IMR-90 (cell line): ENCODE results near the gene POLD4. TPM values are rescaled to one million over a fixed set of nuclear protein-coding genes. Genes with fewer than 3 reads are reported as not detected.

Experiments
- ATAC-seq: fragments of 200-7000 bp; cut with Tn5 transposase; 2 replicates; pipeline ENCODE4 v1.9.1; 2020; ENCODE audit warnings: low read depth, mild to moderate bottlenecking, moderate library complexity
- BruUV-seq: library from RNA; stranded (reverse); fragments of 400-500 nt; replicated peaks from 2 replicates; lab custom pipeline; 2021; lab: Mats Ljungman, UMichigan
- CTCF ChIA-PET: fragments of 300-600 bp; formaldehyde crosslinking; extraction: SDS; loops from one replicate; lab custom pipeline; 2021; ENCODE audit warnings: antibody characterized with exemption; lab: Yijun Ruan, JAX
- POLR2A ChIA-PET: fragments of 300-600 bp; sonication (Branson Sonifier 250); formaldehyde crosslinking; loops from one replicate; lab custom pipeline; 2022; ENCODE audit warnings: antibody characterized with exemption; ENCODE audit not compliant: unreplicated experiment; lab: Charles Lee
- DNase-seq: peaks from one replicate; pipeline ENCODE4 v3.0.0; 2013
- H2AFZ ChIP-seq: replicated peaks from 2 replicates; pipeline ENCODE3; 2013; ENCODE audit warnings: low read length, mild to moderate bottlenecking; ENCODE audit not compliant: poor library complexity
- H2AK5ac ChIP-seq: 2 replicates; pipeline ENCODE4 v1.6.1; 2013; ENCODE audit warnings: low read depth, low read length, inconsistent platforms
- H2AK9ac ChIP-seq: replicated peaks from 2 replicates; pipeline ENCODE3; 2013; ENCODE audit warnings: mild to moderate bottlenecking, low read depth, low read length, moderate library complexity; ENCODE audit not compliant: poor library complexity
- H2BK120ac ChIP-seq: 2 replicates; pipeline ENCODE4 v1.6.1; 2013; ENCODE audit warnings: low read depth, low read length, inconsistent platforms
- H2BK15ac ChIP-seq: 3 replicates; pipeline ENCODE4 v1.6.1; 2013; ENCODE audit warnings: low read depth, low read length, inconsistent platforms
- H2BK20ac ChIP-seq: 2 replicates; pipeline ENCODE4 v1.6.1; 2013; ENCODE audit warnings: low read depth, mild to moderate bottlenecking, inconsistent platforms, low read length, moderate library complexity
- H2BK5ac ChIP-seq: 2 replicates; pipeline ENCODE4 v1.6.1; 2013; ENCODE audit warnings: mild to moderate bottlenecking, low read depth, low read length, inconsistent platforms; ENCODE audit not compliant: poor library complexity, severe bottlenecking
- H3K14ac ChIP-seq: replicated peaks from 2 replicates; pipeline ENCODE4 v1.6.1; 2013; ENCODE audit warnings: low read depth, low read length, inconsistent platforms
- H3K18ac ChIP-seq: 2 replicates; pipeline ENCODE4 v1.6.1; 2013; ENCODE audit warnings: low read depth, low read length, control low read depth
- H3K23ac ChIP-seq: 2 replicates; pipeline ENCODE4 v1.6.1; 2013; ENCODE audit warnings: low read depth, low read length, inconsistent platforms
- H3K27ac ChIP-seq: 2 replicates; pipeline ENCODE4 v1.5.1; 2013; ENCODE audit warnings: mild to moderate bottlenecking, control low read depth, low read length; ENCODE audit not compliant: insufficient read depth
- H3K27me3 ChIP-seq: 2 replicates; pipeline ENCODE4 v1.6.1; 2013; ENCODE audit warnings: low read length; ENCODE audit not compliant: control insufficient read depth, insufficient read depth
- H3K36me3 ChIP-seq: 2 replicates; pipeline ENCODE4 v1.6.1; 2013; ENCODE audit warnings: low read length, mixed read lengths; ENCODE audit not compliant: control insufficient read depth, insufficient read depth
- H3K4ac ChIP-seq: 2 replicates; pipeline ENCODE4 v1.6.1; 2013; ENCODE audit warnings: low read depth, low read length, inconsistent platforms
- H3K4me1 ChIP-seq: 2 replicates; pipeline ENCODE4 v1.6.1; 2013; ENCODE audit warnings: low read length, mixed read lengths; ENCODE audit not compliant: control insufficient read depth, insufficient read depth
- H3K4me2 ChIP-seq: 2 replicates; pipeline ENCODE4 v1.6.1; 2013; ENCODE audit warnings: low read depth, mild to moderate bottlenecking, control low read depth, low read length, moderate library complexity
- H3K4me3 ChIP-seq: 2 replicates; pipeline ENCODE4 v1.5.1; 2013; ENCODE audit warnings: low read depth, mild to moderate bottlenecking, control low read depth, low read length, moderate library complexity; ENCODE audit not compliant: insufficient read depth
- H3K56ac ChIP-seq: 2 replicates; pipeline ENCODE4 v1.6.1; 2013; ENCODE audit warnings: low read length, inconsistent platforms; ENCODE audit not compliant: insufficient read depth; ENCODE audit errors: extremely low read depth
- H3K79me1 ChIP-seq, 2 experiments: 2 replicates each; pipeline ENCODE4 v1.6.1; 2013; ENCODE audit warnings: low read length in 2 of 2, inconsistent platforms in 1 of 2, low read depth in 1 of 2
- H3K9ac ChIP-seq: 2 replicates; pipeline ENCODE4 v1.6.1; 2013; ENCODE audit warnings: low read depth, low read length, control low read depth
- H3K9me1 ChIP-seq: 2 replicates; pipeline ENCODE4 v1.6.1; 2013; ENCODE audit warnings: low read length, inconsistent platforms; ENCODE audit not compliant: insufficient read depth
- H3K9me3 ChIP-seq: 2 replicates; pipeline ENCODE4 v1.6.1; 2013; ENCODE audit warnings: low read length; ENCODE audit not compliant: control insufficient read depth, insufficient read depth
- H4K20me1 ChIP-seq: 2 replicates; pipeline ENCODE4 v1.6.1; 2013; ENCODE audit warnings: low read length, inconsistent platforms; ENCODE audit not compliant: insufficient read depth
- H4K5ac ChIP-seq: 2 replicates; pipeline ENCODE4 v1.6.1; 2013; ENCODE audit warnings: mild to moderate bottlenecking, low read depth, low read length, control low read depth
- H4K8ac ChIP-seq, 2 experiments: 2 replicates each; pipeline ENCODE4 v1.6.1; 2013; ENCODE audit warnings: low read depth in 2 of 2, low read length in 2 of 2, control low read depth in 1 of 2, inconsistent platforms in 1 of 2
- H4K91ac ChIP-seq: 2 replicates; pipeline ENCODE4 v1.6.1; 2013; ENCODE audit warnings: low read depth, low read length, inconsistent platforms; ENCODE audit not compliant: insufficient read depth
- RAD21 ChIP-seq: IDR thresholded peaks from 2 replicates; pipeline ENCODE4 v1.6.1; 2012; ENCODE audit warnings: low read length, improper control_type of control experiment
- RCOR1 ChIP-seq: IDR thresholded peaks from 2 replicates; pipeline ENCODE4 v1.6.1; 2012; ENCODE audit warnings: mild to moderate bottlenecking, low read length, improper control_type of control experiment; ENCODE audit not compliant: insufficient replicate concordance
- RFX5 ChIP-seq: IDR thresholded peaks from 2 replicates; pipeline ENCODE4 v1.8.0; 2012; ENCODE audit warnings: low read depth, mild to moderate bottlenecking, low read length, moderate library complexity
- WGBS, 2 experiments: methylation state at CpG; one replicate each; pipeline versions ENCODE4 v1.1.5 to v1.1.7; 2013; ENCODE audit warnings: missing lambda C conversion rate in 2 of 2; ENCODE audit not compliant: insufficient read length in 1 of 2; ENCODE audit errors: extremely low coverage in 2 of 2; 5-methylcytosine and 5-hydroxymethylcytosine counted together
- dilution Hi-C: fragments of 300-500 bp; cut with HindIII; formaldehyde crosslinking; loops from one replicate; pipeline ENCODE4 v1.14.3; 2018; ENCODE audit warnings: low sequenced_read_pairs; ENCODE audit not compliant: unreplicated experiment
- in situ Hi-C: fragments of 300-500 bp; cut with MboI; formaldehyde crosslinking; loops from 3 replicates; pipeline ENCODE4 v1.14.3; 2019; ENCODE audit warnings: low sequenced_read_pairs, inconsistent platforms, mixed read lengths
- intact Hi-C: fragments of 100-400 bp; cut with micrococcal nuclease; formaldehyde crosslinking; loops from 2 replicates; pipeline ENCODE4 v1.10.0; 2022
- polyA plus RNA-seq, 3 experiments: library from polyadenylated mRNA; depleted of rRNA; stranded (reverse); fragments of >200 nt; gene quantifications; 2 replicates each; pipeline ENCODE4 v1.2.3, GENCODE V29; 2012; ENCODE audit warnings: low replicate concordance in 1 of 3
- total RNA-seq: library from RNA; depleted of rRNA; stranded (reverse); fragments of >200 nt; gene quantifications from 2 replicates; pipeline ENCODE4 v1.2.3, GENCODE V29; 2012

POLD4 gene
- total and polyA plus RNA-seq, 2 of the 4 experiments (the other 2 are of a cell fraction): 46.4 to 133 TPM

GRCh38 chr11:67369275-67369674 lies 15.9 kb upstream of the POLD4 start:
- Histone ChIP-seq H3K9me1 (peaks cover 48% of the 10 kb centered on the region), H2AK5ac (peak overlapping the region; percentile 74; the same call in 1 of the 2 replicates), H3K4me1 (peaks cover 53% of the 10 kb centered on the region), H3K4me3 (no peak overlapping the region), H2BK20ac (peak overlapping the region; percentile 73), H2BK120ac (peak overlapping the region; percentile 72), H2BK15ac (peak overlapping the region; percentile 50; the same call in 2 of the 3 replicates), H4K8ac (peak overlapping the region in 1 of 2 experiments; percentile 29; a peak in 2 of 4 replicates), H3K79me1 (peaks cover 5 to 77% of the 10 kb centered on the region in 2 experiments; a peak in 3 of 4 replicates), H3K9me3 (no peaks in the 10 kb centered on the region), H3K9ac (peak overlapping the region; percentile 3; the same call in 1 of the 2 replicates), H3K14ac (peak overlapping the region; percentile 77), H3K4ac (peak overlapping the region; percentile 81), H2AK9ac (peak overlapping the region; percentile 23), H4K20me1 (peaks cover 65% of the 10 kb centered on the region), H3K56ac (no peak overlapping the region), H3K36me3 (peaks cover 21% of the 10 kb centered on the region), H3K27ac (peak overlapping the region; percentile 82), H4K5ac (peak overlapping the region; percentile 51; the same call in 1 of the 2 replicates), H4K91ac (peak overlapping the region; percentile 86), H3K27me3 (no peaks in the 10 kb centered on the region), H2BK5ac (peak overlapping the region; percentile 77), H2AFZ (no peak overlapping the region), H3K18ac (peak overlapping the region; percentile 3), H3K4me2 (peak overlapping the region; percentile 66), H3K23ac (peak overlapping the region; percentile 13)
- dilution Hi-C loops: no loop called here
- WGBS, 2 experiments: 100% methylated on average over 1 of the region's 8 CpGs; no CpG with 5 or more reads in 1 of the 2 experiments
- intact Hi-C loops: no loop called here
- in situ Hi-C loops: no loop called here
- no peak for DNase-seq
- TF ChIP-seq RAD21 (no peak), RCOR1 (no peak), RFX5 (no peak)
- no TSS peak for BruUV-seq
- CTCF ChIA-PET: interaction anchor here (0.6 to 2.3 kb wide), 5 partner anchors 12 to 18 kb away, joined by 4 to 15 read pairs (median 9); partner anchors contain the start of gene POLD4
- POLR2A ChIA-PET: interaction anchor here (0.5 to 1.2 kb wide), 3 partner anchors 16 to 26 kb away, joined by 3 read pairs; partner anchors contain the start of gene POLD4
- ATAC-seq: no peak
